T47D (cell line): ENCODE results near the gene TMEM131L.

ENCODE experiments used
- DNase-seq, 2 experiments: peaks; one replicate each; pipeline versions ENCODE4 v3.0.0 to v3.0.0-alpha.2; 2011 to 2012; ENCODE audit warnings: low read depth in 1 of 2, low spot score in 1 of 2
- JUND ChIP-seq: IDR thresholded peaks from 2 replicates; pipeline ENCODE4 v1.6.1; 2012; ENCODE audit warnings: low read depth
- in situ Hi-C: cut with HindIII; loops from 2 replicates; pipeline ENCODE4 v1.10.0; 2016; ENCODE audit warnings: low sequenced_read_pairs, low pct_unique_long_range_greater_than_20kb

TMEM131L gene

GRCh38 chr4:153517159-153517558, 51.0 kb downstream of the TMEM131L start:
- no peak for TF ChIP-seq JUND
- DNase-seq = no peak
- in situ Hi-C loops = no loop called here

GRCh38 chr4:153518001-153518400, 51.8 kb downstream of the TMEM131L start:
- no peak for TF ChIP-seq JUND
- DNase-seq = no peak
- in situ Hi-C loops = no loop called here

GRCh38 chr4:153518637-153519389, 52.7 kb downstream of the TMEM131L start:
- no peak for TF ChIP-seq JUND
- in situ Hi-C loops = no loop called here
- DNase-seq = no peak

- TF ChIP-seq JUND = no peak
- no peak for DNase-seq
- in situ Hi-C loops = no loop called here
Measured at GRCh38 chr4:153519687-153520086, 53.5 kb downstream of the TMEM131L start.

- in situ Hi-C loops = no loop called here
- TF ChIP-seq JUND = no peak
- DNase-seq = no peak
Measured at GRCh38 chr4:153520227-153520626, 54.1 kb downstream of the TMEM131L start.

- in situ Hi-C loops = no loop called here
- DNase-seq = no peak
- no peak for TF ChIP-seq JUND
Measured at GRCh38 chr4:153520801-153521329, 54.7 kb downstream of the TMEM131L start.

- DNase-seq = no peak
- no peak for TF ChIP-seq JUND
- in situ Hi-C loops = no loop called here
Measured at GRCh38 chr4:153521478-153521877, 55.3 kb downstream of the TMEM131L start.

GRCh38 chr4:153521999-153522801, 56.0 kb downstream of the TMEM131L start:
- in situ Hi-C loops = no loop called here
- no peak for DNase-seq
- no peak for TF ChIP-seq JUND

GRCh38 chr4:153522802-153523094, 56.6 kb downstream of the TMEM131L start:
- in situ Hi-C loops = no loop called here
- no peak for DNase-seq
- TF ChIP-seq JUND = no peak

- no peak for TF ChIP-seq JUND
- in situ Hi-C loops = no loop called here
- DNase-seq = no peak
Measured at GRCh38 chr4:153523164-153523796, 57.1 kb downstream of the TMEM131L start.

- in situ Hi-C loops = no loop called here
- TF ChIP-seq JUND = no peak
- no peak for DNase-seq
Measured at GRCh38 chr4:153523941-153524386, 57.8 kb downstream of the TMEM131L start.

GRCh38 chr4:153524682-153525081, 58.5 kb downstream of the TMEM131L start:
- TF ChIP-seq JUND = no peak
- in situ Hi-C loops = no loop called here
- DNase-seq = no peak

- TF ChIP-seq JUND = no peak
- in situ Hi-C loops = no loop called here
- no peak for DNase-seq
Measured at GRCh38 chr4:153527690-153528089, 61.5 kb downstream of the TMEM131L start.
